Measurements from ENCODE around the gene SYCP2. TPM values are rescaled to one million over a fixed set of nuclear protein-coding genes. Genes with fewer than 3 reads are reported as not detected.

SYCP2 gene
- total and polyA plus RNA-seq, 2 experiments from 2014 or later: 0.22 to 0.24 TPM

DNA sequence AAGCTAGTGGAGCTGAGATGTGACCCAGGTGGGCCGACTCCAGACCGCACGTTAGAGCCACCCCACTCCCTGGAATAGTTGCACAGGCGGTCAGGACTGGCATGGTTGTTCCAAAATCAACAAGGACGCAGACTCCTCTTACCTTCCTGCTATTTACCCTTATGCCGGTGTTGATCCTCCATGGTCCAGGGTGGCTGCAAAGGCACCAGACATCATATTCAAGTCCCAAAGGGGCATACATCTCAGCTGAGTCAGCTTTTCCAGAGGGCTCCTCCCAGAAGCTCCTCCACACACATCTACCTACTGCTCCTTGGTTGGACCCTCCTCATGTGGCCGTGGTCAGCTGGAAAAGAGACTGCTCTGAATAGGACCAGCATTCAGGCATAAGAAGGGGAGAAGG is 112.2 kb downstream of the SYCP2 start:
- no peaks in the 10 kb centered on the region for H3K79me2 ChIP-seq (ENCODE audit: insufficient read depth)
- no peaks in the 10 kb centered on the region for H3F3A ChIP-seq (ENCODE audit: insufficient read depth)
- 63 to 70% methylated on average over 7 of the region's 7 CpGs for WGBS, 2 experiments (ENCODE audit: low coverage in 1 of 2, low lambda C conversion rate in 2 of 2, missing lambda C conversion rate in 2 of 2)
- H3K9me2 ChIP-seq (ENCODE audit: insufficient read depth): no peaks in the 10 kb centered on the region
- DNase-seq: no peak
- no peaks in the 10 kb centered on the region for H4K20me1 ChIP-seq (ENCODE audit: insufficient read depth)
- no peak for TF ChIP-seq EZH2 (IDR thresholded peaks at IDR 0.05; ENCODE audit: insufficient read depth, poor library complexity, severe bottlenecking)
- TF ChIP-seq EZH2phosphoT487 (IDR thresholded peaks at IDR 0.05; ENCODE audit: insufficient read depth, low read depth): no peak
- no peak overlapping the region for H3K9ac ChIP-seq
- H3K36me3 ChIP-seq (ENCODE audit: low read depth): no peaks in the 10 kb centered on the region
- H3K4me3 ChIP-seq: no peak overlapping the region
- H3K4me1 ChIP-seq (ENCODE audit: insufficient read depth): no peaks in the 10 kb centered on the region
- H3K27ac ChIP-seq: no peak overlapping the region
- H2AFZ ChIP-seq: no peak overlapping the region
- in situ Hi-C loops (cut with MboI): no loop called here
- H3K27me3 ChIP-seq (replicated peaks; ENCODE audit: insufficient read depth): no peaks in the 10 kb centered on the region; the same call in 1 of the 2 replicates
- no peak overlapping the region for H3K4me2 ChIP-seq (ENCODE audit: unreplicated experiment)
- H3K9me3 ChIP-seq (ENCODE audit: low read depth): no peaks in the 10 kb centered on the region

GRCh38 chr20:59820204-59821041 is 113.0 kb downstream of the SYCP2 start:
- Histone ChIP-seq H3K9ac (no peak overlapping the region), H3K4me1 (ENCODE audit: insufficient read depth) (no peaks in the 10 kb centered on the region), H3K36me3 (ENCODE audit: low read depth) (no peaks in the 10 kb centered on the region), H4K20me1 (ENCODE audit: insufficient read depth) (no peaks in the 10 kb centered on the region), H2AFZ (no peak overlapping the region), H3K27ac (no peak overlapping the region), H3K79me2 (ENCODE audit: insufficient read depth) (no peaks in the 10 kb centered on the region), H3K4me3 (no peak overlapping the region), H3F3A (ENCODE audit: insufficient read depth) (no peaks in the 10 kb centered on the region), H3K9me3 (ENCODE audit: low read depth) (no peaks in the 10 kb centered on the region), H3K9me2 (ENCODE audit: insufficient read depth) (no peaks in the 10 kb centered on the region), H3K27me3 (replicated peaks; ENCODE audit: insufficient read depth) (no peaks in the 10 kb centered on the region; the same call in 1 of the 2 replicates), H3K4me2 (ENCODE audit: unreplicated experiment) (no peak overlapping the region)
- 11 to 18% methylated on average over 11 of the region's 11 CpGs for WGBS, 2 experiments (ENCODE audit: low coverage in 1 of 2, low lambda C conversion rate in 2 of 2, missing lambda C conversion rate in 2 of 2)
- no peak for TF ChIP-seq EZH2phosphoT487 (IDR thresholded peaks at IDR 0.05; ENCODE audit: insufficient read depth, low read depth)
- no peak for TF ChIP-seq EZH2 (IDR thresholded peaks at IDR 0.05; ENCODE audit: insufficient read depth, poor library complexity, severe bottlenecking)
- peak; percentile 15 for DNase-seq
- in situ Hi-C loops (cut with MboI): no loop called here

GRCh38 chr20:59819496-59820203 is 113.8 kb downstream of the SYCP2 start:
- Histone ChIP-seq H3K4me3 (no peak overlapping the region), H3K9ac (no peak overlapping the region), H3K4me1 (ENCODE audit: insufficient read depth) (no peaks in the 10 kb centered on the region), H4K20me1 (ENCODE audit: insufficient read depth) (no peaks in the 10 kb centered on the region), H3K79me2 (ENCODE audit: insufficient read depth) (no peaks in the 10 kb centered on the region), H3K4me2 (ENCODE audit: unreplicated experiment) (no peak overlapping the region), H3F3A (ENCODE audit: insufficient read depth) (no peaks in the 10 kb centered on the region), H3K9me3 (ENCODE audit: low read depth) (no peaks in the 10 kb centered on the region), H3K27me3 (replicated peaks; ENCODE audit: insufficient read depth) (no peaks in the 10 kb centered on the region; the same call in 1 of the 2 replicates), H3K36me3 (ENCODE audit: low read depth) (no peaks in the 10 kb centered on the region), H3K9me2 (ENCODE audit: insufficient read depth) (no peaks in the 10 kb centered on the region), H3K27ac (no peak overlapping the region), H2AFZ (no peak overlapping the region)
- TF ChIP-seq EZH2phosphoT487 (IDR thresholded peaks at IDR 0.05; ENCODE audit: insufficient read depth, low read depth): no peak
- no peak for TF ChIP-seq EZH2 (IDR thresholded peaks at IDR 0.05; ENCODE audit: insufficient read depth, poor library complexity, severe bottlenecking)
- DNase-seq: no peak
- in situ Hi-C loops (cut with MboI): no loop called here
- WGBS, 2 experiments (ENCODE audit: low coverage in 1 of 2, low lambda C conversion rate in 2 of 2, missing lambda C conversion rate in 2 of 2): 73 to 75% methylated on average over 17 to 20 of the region's 20 CpGs

- TF ChIP-seq EZH2phosphoT487 (IDR thresholded peaks at IDR 0.05; ENCODE audit: insufficient read depth, low read depth): no peak
- no peak for TF ChIP-seq EZH2 (IDR thresholded peaks at IDR 0.05; ENCODE audit: insufficient read depth, poor library complexity, severe bottlenecking)
- no peaks in the 10 kb centered on the region; the same call in 1 of the 2 replicates for H3K27me3 ChIP-seq (replicated peaks; ENCODE audit: insufficient read depth)
Observed at GRCh38 chr20:59818911-59819310, 114.5 kb downstream of the SYCP2 start.

More at GRCh38 chr20:59818911-59819310, 114.5 kb downstream of the SYCP2 start:
- Histone ChIP-seq H3K36me3 (ENCODE audit: low read depth) (no peaks in the 10 kb centered on the region), H3K4me3 (no peak overlapping the region), H3K27ac (no peak overlapping the region), H3K4me1 (ENCODE audit: insufficient read depth) (no peaks in the 10 kb centered on the region), H3K4me2 (ENCODE audit: unreplicated experiment) (no peak overlapping the region), H3K79me2 (ENCODE audit: insufficient read depth) (no peaks in the 10 kb centered on the region), H2AFZ (no peak overlapping the region), H4K20me1 (ENCODE audit: insufficient read depth) (no peaks in the 10 kb centered on the region), H3K9ac (no peak overlapping the region), H3K9me3 (ENCODE audit: low read depth) (no peaks in the 10 kb centered on the region), H3K9me2 (ENCODE audit: insufficient read depth) (no peaks in the 10 kb centered on the region), H3F3A (ENCODE audit: insufficient read depth) (no peaks in the 10 kb centered on the region)
- WGBS, 2 experiments (ENCODE audit: low coverage in 1 of 2, low lambda C conversion rate in 2 of 2, missing lambda C conversion rate in 2 of 2): 59 to 63% methylated on average over 10 of the region's 10 CpGs
- in situ Hi-C loops (cut with MboI): no loop called here
- DNase-seq: no peak
